Measurements from ENCODE around the gene DMRT3. TPM values are rescaled to one million over a fixed set of nuclear protein-coding genes. Genes with fewer than 3 reads are reported as not detected.

DMRT3 gene
- total RNA-seq: not detected in 2 replicates

GRCh38 chr9:976258-976942, at the start of gene DMRT3:
DMRT3 (plus strand) TSS chr9:976655; CDS start chr9:977002, 347 bp downstream.

Other genes with a start within 250 kb of the DMRT3 start
- not detected in 2 replicates for gene DMRT1, start 135.0 kb upstream of the DMRT3 start, total RNA-seq
- not detected in 2 replicates for gene DMRT2, start 73.7 kb downstream of the DMRT3 start, total RNA-seq

Data from bronchial smooth muscle cell (primary cell).